Stimulated activated CD8-positive, alpha-beta memory T cell treated with anti-CD3 and anti-CD28 coated beads, Interleukin-12 subunit alpha, Interleukin-12 subunit beta, amount 100 ng/mL, for 24 hours (primary cell): ENCODE measurements around the gene MZF1.

Experiments
- DNase-seq: peaks from one replicate; pipeline ENCODE4 v3.0.0-alpha.2; 2020; ENCODE audit errors: extremely low read depth

MZF1 gene

DNA sequence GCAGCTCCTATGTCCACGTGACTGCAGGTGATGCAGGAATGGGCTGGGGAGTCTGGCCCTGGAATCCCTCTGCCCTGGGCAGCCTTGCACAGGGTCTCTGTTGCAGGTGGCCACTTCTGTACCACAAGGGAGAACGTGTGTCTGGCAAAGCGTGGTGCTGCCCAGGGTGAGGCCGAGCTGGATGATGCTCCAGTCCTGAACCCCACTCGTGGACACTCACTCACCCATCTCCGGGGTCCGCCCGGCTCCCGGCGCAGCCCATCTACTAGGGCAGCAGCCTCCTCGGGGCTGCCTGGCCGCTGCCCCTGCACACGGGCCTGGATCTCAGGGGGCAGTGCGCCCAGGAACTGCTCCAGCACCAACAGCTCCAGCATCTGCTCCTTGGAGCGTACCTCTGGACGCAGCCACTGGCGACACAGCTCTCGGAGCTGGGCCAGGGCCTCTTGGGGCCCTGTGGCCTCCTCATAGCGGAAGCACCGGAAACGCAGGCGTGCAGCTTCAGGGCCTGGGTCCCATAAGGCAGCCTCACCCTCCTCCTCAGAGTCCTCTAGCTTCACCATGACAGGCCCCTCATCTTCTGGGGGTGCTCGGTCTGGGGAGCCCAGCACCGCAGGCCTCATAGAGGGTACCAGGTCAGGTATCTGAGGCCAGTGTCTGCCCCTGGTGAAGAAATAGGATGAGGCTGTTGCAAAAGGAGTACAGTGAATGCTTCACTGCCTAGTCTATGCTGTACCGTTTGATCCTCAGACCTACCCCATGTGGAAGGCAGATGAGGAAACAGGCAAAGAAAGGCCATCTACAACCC is 2.2 kb downstream of the MZF1 start:
- no peak for DNase-seq

DNA sequence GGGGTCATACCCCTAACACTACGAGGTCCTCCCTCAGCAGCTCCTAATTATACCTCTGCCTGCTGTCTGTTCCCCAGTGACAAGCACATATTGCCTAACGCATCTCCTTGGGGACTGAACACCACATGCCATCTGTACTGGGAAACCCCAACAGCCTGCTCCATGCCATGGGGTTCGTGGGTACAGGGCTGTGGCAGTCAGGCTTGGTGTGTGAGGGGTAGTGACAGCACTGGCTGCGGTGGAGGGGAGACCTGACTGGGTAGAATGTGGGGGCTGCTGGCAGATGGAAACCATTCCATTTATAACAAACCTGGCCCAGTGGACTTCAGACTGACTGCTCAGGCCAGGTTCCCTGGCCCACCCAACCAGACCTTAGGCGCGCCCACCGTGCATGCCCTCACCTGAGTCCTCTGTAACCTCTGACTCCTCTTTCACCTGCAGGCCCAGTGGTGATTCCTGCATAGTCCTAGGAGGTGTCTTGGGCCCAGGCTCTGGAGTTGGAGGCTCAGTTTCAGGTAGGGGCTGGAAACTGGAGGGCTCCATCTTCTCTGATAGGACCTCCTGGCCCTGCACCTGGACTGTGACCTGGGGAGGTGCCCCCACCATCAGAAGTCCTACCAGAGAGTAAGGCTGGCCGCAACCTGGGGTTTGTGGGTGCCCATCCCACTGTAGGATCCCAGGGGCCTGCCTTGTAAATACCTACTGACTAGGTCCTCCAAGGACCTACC is 3.0 kb downstream of the MZF1 start:
- DNase-seq, result no peak

DNA sequence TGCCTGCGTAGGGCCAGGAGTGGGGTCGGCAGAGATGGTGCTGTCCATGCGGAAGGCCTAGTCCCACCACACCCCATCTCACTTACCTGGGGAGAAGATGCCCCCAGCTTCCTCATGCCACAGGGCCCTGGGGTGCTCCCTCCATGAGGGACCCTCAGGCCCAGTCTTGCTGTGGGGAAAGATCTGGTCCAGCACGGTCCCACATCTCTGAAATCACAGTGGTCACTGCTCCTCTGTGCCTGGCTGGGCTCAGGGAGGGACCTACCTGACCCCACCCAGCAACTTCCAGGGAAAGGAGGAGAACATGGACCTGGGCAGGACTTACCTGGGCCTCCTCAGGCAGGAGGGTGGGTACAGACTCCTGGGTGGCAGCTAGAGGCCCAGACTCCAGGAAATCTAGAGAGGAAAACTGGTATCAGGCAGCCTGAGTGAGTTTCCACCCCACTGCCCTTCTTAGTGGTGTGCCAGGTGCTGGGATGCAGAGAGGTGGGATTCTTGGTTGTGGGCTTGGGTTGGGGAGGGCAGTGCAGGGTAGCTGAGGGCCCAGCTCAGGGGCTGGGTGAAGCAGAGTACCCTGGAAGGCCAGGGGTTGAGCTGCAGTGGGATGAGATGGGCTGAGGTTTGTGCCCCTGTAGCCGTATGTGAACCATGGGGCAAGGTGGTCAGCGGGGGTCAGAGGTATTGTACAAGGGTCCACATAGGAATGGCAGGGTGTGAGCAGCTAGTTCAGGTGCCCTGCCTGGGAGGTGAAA is 3.8 kb downstream of the MZF1 start:
- no peak for DNase-seq

DNA sequence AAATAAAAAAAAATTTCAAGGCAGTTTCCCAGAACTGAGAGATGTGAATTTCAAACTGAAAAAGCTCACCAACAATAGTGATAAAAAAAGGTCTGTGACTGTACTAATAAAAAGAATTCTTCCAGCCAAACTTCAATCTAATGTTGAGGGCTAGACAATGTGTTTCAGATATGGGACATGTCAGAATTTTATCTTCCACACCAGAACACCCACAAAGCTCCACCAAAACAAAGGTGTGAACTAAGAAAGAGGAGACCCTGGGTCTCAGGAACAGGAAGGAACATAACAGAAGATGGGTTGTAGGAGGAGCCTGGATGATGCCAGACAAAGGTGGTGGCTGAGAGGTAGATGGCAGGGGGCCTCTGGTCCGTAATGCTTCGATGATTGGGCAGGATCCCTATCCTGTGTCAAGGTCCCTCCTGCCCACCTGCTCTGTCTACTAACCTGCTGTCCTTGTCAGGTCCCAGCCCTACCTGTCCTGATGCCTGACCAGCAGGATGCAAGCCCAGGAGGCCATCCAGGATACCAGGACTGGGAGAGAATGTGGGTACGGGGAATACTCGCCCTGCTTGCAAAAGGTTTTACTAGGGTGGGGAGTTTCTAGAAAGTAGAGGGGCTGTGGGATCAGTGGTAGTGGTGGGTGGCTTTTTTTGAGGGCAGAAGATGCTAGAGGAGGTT is 4.5 kb downstream of the MZF1 start:
- DNase-seq, result no peak

DNA sequence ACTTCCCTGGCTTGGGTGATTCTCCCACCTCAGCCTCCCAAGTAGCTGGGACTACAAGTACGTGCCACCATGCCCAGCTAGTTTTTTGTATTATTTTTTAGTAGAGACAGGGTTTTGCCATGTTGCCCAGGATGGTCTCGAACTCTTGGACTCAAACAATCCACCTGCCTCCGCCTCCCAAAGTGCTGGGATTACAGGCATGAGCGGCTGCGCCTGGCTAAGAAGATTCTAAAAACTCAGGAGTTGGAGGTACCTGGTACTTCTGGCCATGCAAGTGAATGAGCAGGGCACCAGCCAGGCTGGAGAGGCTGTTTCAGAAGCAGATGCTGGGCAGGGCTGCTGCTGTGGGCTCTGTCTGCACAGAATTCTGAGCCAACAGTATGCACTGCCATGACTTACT is 6.1 kb downstream of the MZF1 start:
- DNase-seq, result no peak

DNA sequence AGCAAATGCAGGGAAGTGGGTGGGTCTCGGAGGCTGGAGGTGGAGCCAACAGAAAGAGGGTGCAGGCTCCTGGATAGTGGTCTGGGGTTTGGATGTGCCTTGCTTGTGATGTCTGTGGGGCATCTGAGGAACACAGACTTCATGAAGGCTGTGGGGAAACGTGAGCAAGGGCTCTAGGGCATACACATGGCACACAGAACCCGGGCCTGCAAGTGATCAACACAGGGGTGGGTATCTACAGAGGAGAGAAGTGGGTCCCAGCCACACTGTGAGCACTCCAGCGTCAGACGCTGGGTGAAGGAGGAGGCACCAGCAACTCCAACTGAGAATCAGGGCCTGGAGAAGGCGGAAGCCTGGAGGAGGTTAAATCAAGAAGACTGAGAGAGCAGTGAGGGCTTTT is 9.3 kb downstream of the MZF1 start:
- DNase-seq, result no peak

DNA sequence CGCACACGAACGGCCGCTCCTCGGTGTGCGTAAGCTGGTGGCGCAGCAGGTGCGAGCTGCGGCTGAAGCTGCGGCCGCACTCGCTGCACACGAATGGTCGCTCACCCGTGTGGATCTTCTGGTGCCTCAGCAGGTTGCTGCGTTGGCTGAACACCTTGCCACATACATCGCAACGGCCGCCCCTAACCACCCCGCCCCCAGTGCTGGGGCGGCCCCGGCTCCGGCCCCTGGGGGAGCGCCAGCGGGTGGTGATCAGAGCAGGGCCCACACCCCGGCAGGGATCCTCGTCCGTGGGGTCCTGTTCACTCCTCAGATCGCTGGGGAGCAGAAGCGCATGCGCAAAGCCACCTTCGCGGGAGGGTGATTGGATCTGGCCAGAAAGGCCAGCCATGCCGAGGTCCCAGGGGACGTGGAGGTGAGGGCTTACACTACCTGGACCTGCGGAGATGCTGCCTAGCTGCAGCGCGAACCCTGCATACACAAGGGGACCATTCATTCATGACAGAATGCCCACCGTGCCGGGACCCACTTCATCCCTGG is 10.0 kb downstream of the MZF1 start:
- DNase-seq, result no peak

DNA sequence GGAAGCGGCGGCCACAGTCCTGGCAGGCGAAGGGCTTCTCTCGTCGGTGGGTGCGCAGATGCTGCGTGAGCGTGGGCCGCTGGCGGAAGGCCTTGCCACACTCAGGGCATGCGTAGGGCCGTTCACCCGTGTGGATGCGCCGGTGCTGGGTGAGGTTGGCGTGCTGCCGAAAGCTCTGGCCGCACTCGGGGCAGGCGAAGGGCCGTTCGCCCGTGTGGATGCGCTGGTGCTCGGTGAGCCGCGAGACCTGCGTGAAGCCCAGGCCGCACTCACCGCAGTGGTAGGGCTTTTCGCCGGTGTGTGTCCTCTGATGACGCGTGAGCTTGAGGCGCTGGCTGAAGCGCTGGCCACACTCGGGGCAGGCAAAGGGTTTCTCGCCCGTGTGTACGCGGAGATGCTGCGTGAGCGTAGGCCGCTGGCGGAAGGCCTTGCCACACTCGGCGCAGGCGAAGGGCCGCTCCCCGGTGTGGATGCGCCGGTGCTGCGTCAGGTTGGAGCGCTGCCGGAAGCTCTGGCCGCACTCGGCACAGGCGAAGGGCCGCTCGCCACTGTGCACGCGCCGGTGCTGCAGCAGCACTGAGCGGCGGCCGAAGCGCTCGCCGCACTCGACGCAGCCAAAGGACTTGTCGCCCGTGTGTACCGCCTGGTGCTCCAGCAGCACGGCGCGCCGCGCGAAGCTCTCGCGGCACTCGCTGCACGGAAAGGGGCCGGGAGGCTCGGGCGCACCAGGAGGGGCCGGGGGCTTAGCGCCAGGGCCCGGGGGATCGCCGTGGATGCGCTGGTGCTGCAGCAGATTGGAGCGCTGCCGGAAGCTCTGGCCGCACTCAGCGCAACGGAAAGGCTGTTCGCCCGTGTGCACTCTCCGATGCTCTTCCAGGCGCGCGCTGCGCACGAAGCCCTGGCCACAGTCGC is 10.8 kb downstream of the MZF1 start:
- DNase-seq, result no peak

DNA sequence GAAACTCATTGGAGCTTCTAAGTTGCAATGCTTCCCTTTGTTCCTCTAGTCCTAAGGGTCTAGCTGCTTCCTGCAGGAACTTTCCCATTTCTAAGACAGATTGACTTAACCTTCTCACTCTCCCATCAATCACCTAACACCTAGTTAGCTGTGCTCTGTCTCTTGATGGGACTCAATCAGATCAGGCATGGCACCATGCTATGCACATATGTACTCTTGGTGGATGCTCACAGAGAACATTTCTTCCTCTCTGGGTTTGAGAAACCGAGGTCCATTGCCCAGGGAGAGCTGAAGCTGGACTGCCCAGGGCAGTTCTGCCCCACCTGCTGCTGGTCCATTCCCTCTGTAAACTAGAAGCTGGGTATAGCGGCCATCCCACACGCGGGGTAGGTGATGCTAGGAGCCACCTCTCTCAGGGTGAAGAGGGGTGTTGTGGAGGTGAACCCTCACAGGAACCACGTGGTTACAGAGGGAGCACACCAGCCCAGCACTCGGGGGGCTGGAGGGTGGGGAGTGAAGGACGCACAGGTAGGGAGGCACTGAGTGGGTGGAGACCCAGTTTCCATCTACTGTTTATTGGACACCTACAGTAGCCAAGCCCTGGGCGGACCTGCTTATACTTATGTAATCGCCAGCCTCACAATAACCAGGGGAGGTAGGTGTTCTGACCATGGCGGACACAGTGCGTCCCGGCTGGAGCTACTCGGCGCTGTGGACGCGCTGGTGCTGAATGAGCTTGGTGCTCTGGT is 11.6 kb downstream of the MZF1 start:
- no peak for DNase-seq

DNA sequence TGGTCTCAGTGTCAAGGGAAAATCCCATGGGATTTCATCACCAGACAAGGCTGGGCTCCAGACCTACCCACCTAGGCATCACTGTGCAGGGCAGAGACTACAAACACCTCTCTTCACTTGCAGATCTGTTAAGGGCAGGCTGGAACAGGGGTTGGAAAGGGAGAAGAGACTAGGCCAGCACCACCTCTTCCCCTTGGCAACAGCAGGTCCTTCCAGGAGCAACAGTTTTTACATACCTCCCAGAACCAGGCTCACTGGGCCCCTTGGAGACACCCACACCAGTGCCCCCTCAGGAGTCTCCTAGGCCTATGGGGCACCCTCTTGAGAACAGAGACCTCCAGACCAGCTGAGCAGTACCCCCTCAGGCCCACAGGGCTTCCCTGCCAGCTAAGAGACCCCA is 12.2 kb downstream of the MZF1 start:
- DNase-seq, result no peak

DNA sequence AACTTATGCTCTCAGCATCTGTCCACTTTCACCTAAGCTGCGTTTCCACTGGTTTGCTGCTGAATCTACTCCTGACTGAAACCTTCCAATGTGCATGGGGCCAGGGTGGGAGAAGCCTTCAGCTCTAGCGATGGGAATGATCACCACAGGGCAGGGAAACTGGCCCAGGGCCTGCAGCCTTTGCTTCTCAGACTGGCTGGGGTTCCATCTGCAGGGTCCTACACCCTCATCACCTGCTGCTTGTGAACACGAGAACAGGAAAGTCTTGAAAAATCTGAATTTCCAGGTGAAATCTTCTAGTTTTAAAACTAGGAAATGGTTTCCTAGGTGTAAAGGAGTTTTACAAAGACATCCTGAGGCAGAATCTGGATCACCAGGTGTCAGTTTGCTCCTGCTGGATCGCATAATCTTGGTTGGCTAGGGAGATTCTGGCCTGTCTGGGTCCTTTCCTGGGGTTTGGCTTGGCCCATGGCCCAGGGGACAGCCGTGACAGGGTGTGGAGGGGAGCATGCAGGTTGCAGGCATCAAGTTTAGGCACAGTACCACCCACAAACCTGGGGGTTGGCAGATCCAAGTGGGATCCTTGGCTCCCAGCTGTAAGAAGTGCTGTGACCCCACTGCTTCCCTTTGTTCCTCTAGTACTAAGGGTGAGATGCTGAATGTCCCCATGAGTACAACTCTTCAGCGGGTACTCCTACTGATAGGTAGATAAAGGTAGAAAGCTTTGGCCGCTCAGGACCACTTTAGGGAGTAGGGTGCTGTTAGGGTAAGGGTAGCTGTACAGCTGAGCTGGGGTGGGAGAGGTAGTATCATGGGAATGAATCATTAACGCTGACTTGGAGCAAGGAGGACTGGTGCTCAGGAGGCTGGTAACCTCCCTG is 12.9 kb downstream of the MZF1 start:
- no peak for DNase-seq

DNA sequence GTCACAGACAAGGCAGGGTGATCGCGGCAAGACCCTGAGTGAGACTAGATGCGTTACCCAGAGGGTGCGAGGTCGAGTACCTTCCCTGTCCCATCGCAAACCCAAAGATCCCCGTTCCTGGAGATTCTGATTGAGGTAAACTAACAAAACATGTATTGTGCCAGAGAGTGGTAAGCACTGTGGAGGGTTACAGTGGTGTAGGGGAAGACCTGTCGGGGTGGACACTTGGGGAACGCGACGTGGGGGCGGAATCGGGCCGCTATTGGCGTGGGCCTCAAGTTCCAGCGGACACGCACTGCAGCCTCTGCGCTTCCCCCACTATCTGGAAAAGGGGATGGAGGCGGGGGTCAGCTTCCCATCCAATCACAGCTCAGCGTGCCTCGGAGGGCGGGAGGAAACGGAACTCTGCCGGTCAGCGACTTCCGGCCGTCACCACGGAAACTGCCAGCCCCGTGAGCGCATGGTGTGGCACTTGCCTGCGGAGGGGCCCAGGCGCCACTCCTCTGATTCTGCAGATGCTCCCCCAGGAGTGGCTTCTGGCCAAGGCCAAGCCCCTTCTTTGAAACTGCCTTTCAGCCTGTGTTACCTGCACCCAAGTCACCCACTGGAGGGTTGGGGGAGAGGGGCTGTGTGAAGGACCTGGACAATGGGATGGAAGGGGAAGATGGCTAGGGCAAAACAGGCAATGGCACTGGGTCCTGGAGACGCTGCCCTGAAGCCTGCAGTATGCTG is 13.7 kb downstream of the MZF1 start:
- DNase-seq, result peak; percentile 62

DNA sequence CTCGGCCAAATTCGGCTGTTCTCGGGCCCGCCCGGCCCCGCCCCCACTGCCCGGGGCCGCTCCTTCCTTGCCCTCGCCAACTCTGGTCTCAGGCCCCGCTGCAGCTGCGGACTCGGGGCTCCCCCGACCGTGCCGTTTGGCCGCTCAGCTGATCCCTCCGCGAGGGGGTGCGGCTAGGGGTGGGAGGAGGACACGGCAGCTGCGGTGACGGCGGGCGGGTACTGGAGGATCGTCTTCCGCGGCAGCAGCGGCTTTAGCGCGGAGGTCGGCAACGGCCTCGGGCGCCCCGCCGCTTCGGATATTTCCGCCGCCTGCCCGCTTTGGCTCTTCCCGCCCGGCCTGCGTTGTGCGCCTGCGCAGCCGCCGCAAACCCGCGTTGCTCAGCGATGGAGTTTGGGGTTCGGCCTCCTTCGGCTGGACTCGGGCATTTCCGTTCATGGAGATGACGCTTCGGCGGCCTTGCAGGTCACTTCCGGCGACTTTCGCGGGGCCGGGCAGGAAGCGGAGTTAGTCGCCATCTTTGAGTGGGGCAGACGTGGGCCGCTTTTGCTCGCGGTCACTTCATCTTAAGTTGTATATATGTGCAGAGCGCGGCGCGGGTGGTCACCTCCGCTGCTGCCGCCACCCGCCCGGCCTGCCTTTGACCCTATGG is 14.4 kb downstream of the MZF1 start:
- DNase-seq, result peak; percentile 97

DNA sequence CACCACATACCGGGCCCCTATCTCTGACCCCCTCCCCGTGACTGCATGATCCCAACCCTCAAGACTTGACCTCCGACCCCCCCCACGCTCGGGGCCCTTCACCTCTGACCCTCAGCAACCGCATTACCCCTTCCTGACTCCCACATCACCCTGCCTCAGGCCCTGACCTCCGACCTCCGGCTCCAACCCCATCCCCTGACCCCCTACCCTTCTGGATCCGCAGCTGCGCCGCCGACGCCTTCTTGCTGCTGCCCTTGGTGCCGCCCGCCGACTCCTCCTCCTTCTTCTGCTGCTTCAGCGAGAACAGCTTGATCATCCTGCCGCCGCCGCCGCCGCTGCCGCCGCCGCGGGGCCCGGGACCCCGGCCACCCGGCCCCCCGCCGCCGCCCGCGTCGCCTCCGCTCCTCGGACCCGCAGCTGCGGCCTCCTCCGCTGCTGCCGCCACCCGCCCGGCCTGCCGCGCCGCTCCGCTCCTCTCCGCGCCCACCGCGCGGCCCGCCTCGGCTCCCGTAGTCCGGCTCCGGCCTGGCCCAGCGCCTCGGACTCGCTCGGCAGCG is 15.0 kb downstream of the MZF1 start, which contains the start of gene UBE2M:
UBE2M (minus strand) TSS at position 546 of the 557 bp plus-strand sequence; CDS start at position 316, 230 bp downstream.
- no peak for DNase-seq

DNA sequence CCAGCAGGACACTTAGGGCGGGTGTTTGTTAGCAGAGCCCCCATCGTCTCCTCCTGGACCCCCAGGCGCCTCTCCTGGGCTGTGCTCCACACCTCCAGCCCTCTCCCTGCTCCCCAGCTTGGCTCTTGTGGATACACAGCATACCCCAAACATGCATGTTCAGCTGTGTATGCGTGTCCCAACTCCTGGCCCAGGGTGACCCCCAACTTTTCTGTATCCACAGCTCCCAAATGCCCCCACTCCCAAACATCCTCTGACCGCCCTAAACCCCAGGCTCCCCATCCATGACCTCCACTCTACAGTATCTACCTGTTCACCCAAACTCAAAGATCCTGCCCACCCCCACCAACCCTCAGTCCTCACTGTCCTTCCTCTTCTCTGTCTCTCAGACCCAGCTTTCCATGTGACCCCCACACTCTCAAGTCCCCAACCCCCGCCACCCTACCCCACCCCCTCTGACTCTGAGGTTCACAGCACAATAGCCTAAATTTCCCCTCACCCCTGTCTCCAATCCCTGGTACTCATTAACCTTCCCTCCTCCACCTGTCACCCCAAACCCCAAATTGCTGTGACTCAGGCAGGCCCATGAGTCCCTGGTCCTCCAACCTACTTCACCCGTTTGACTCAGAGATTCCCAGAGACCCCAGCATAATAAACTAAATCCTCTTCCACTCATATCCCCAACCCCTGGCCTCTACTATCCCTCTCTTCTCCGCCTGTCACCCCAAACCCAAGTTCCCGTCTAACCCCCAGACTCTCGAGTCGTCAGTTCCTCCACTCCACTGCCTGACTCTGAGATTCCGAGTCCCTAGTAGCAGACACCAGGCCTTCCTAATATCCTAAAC is 15.7 kb downstream of the MZF1 start:
- no peak for DNase-seq

DNA sequence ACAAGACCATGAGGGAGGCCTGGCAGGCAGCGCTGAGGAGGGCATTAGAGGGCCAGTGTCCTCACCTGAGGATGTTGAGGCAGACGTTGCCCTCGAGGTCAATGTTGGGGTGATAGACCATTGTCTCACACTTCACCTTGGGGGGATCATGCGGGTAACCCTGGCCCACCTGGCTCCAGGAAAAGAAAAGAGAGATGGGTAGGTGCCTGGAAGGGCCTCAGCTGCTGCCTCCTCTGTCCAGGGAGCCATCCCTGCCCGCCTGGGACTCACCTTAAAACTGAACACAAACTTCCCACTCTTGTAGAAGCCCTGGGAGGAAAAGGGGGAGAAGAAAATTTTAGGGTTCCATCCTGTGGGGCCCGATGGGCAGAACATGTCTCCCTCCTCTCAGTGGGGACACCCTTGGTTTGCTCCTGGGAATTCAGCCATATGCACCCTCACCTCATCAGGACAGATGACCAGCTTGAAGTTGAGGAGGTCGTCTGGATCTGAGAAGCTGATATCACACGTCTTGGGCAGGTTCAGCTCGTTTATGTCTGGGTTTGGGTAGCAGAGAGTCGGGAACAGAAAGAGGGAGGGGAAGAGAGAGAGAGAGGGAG is 16.4 kb downstream of the MZF1 start:
- DNase-seq, result no peak
